Fibroblast of skin of scalp (primary cell): ENCODE measurements around the gene C1QTNF12.
"Not testable (repeated sequence)": the region's sequence is repeated elsewhere in the genome, so short reads cannot be mapped to it uniquely, and the experiment has no call there.

Source experiments
- DNase-seq: peaks from one replicate; pipeline ENCODE4 v3.0.0-alpha.2; 2013

C1QTNF12 gene

DNA sequence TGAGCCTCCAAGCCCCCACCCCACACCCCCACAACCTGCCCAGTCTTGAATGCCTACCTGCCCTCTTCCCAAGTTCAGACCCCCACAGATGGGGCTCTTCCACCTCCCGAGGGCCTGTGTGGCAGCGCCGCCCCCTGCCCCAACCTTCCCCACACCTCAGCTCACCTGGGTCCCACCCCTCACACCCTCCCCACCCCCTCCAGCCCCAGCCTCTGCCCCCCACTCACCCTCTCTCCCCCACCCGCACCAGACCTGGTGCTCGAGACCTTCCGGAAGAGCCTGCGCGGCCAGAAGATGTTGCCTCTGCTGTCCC, 49.4 kb downstream of the C1QTNF12 start:
- no peak for DNase-seq

DNA sequence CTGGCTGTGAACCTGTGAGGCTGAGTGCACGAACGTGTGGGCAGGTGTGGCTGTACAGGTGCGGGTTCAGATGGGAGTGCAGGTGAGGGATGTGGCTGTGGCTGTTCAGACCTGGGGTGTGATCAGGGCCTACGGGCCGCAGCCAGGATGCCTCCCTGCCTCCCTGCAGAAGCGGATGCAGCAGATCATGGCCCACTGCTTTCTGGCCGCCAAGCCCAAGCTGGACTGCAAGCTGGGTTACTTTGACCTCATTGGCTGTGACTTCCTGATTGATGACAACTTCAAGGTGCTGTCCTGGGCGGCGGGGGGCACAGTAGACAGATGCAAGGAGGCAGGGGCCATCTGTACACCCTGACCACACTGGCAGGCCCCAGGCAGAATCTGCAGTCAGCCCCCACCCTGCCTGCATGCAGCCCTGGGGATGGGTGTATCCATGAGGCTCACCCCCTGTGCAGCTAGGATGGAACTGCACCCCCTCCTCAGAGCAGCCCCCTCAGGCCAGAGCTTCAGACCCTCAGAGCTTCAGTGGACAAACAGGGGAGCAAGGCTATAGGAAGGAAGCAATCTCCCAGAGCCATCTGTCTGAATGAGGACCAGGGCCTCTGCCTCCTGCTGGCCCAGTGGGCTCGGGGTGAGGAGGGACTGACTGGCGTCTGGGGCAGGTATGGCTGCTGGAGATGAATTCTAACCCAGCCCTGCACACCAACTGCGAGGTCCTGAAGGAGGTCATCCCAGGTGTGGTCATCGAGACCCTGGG, 49.9 kb downstream of the C1QTNF12 start:
- DNase-seq = no peak

DNA sequence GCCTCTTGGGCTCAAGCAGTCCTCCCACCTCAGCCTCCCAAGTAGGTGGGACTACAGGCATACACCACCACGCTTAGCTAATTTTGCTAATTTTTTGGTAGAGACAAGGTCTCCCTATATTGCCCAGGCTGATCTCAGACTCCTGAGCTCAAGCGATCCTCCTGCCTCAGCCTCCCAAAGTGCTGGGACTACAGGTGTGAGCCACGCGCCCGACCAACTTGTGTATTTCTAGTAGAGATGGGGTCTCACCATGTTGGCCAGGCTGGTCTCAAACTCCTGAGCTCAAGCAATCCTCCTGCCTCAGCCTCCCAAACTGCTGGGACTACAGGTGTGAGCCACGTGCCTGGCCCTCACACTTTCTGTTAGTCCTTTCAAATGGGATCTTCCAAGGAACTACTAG, 50.8 kb downstream of the C1QTNF12 start:
- not testable (repeated sequence) for DNase-seq

DNA sequence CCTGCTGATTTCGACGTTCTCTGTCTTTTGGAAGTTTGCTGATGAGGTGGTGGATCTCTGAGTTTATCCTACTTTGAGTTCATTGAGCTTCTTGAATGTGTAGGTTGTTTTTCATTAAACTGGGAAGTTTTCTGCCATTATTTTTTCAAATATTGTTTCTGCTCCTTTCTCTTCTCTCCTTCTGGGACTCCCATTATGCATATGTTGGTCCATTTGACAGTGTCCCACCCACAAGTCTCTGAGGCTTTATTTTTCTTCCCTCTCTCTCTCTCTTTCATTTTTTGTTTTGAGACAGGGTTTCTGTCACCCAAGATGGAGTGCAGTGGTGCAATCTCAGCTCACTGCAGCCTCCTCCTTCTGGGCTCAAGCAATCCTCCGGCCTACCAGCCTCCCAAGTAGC, 51.8 kb downstream of the C1QTNF12 start:
- DNase-seq = no peak
